Epithelial cell of esophagus (primary cell): Measurements from ENCODE around the gene SDSL.

Source experiments
- DNase-seq: peaks from one replicate; pipeline ENCODE4 v3.0.0; 2010; ENCODE audit warnings: low read depth
- H3K4me3 ChIP-seq: 2 replicates; pipeline ENCODE4 v1.5.1; 2011; ENCODE audit warnings: mild to moderate bottlenecking, low read length, control low read depth
- TF ChIP-seq, protein P1 (sequence below): IDR thresholded peaks from 2 replicates; pipeline ENCODE4 v1.5.1; 2011; ENCODE audit warnings: low read depth, mild to moderate bottlenecking, low read length, control low read depth, inconsistent platforms; ENCODE audit not compliant: insufficient read depth; ENCODE audit errors: missing control alignments

SDSL gene

DNA sequence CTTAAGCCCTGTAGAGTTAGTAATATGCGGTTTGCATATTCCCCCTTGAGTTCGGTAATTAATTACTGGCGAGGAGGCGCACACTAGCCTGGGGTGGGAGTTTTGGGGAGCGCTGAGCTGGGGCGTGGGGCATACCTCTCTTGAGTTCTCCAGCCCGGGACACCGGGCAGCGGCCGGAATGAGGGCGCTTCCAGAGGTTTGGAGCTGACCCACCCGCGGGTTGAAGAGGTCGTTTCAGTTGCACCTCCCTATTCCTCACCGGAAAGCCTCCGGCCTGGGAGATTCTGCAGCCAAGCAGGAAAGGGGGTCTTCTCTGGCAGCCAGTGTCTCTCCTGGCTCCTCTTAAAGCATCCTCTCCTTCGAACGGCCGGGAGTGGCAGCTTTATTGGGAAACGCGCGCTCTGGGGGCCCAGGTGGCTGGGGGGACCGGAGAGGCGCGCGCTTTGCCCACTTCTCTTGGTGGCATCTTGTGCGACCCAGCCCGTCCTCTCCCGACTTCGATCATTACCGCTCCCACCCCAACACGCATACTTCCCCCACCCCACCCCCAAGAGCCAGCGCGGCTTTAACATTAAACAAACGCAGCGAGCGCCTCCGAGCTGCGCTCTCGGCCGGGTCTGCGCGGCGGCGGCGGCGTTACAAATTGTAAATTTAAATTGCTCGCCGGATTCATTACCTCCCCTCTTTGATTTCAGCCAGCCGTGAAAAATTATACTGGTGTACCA lies 53.4 kb downstream of the SDSL start:
- no peak overlapping the region for H3K4me3 ChIP-seq
- TF ChIP-seq, protein P1, sequence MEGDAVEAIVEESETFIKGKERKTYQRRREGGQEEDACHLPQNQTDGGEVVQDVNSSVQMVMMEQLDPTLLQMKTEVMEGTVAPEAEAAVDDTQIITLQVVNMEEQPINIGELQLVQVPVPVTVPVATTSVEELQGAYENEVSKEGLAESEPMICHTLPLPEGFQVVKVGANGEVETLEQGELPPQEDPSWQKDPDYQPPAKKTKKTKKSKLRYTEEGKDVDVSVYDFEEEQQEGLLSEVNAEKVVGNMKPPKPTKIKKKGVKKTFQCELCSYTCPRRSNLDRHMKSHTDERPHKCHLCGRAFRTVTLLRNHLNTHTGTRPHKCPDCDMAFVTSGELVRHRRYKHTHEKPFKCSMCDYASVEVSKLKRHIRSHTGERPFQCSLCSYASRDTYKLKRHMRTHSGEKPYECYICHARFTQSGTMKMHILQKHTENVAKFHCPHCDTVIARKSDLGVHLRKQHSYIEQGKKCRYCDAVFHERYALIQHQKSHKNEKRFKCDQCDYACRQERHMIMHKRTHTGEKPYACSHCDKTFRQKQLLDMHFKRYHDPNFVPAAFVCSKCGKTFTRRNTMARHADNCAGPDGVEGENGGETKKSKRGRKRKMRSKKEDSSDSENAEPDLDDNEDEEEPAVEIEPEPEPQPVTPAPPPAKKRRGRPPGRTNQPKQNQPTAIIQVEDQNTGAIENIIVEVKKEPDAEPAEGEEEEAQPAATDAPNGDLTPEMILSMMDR = no peak
- no peak for DNase-seq

GRCh38 chr12:113476176-113476986 lies 54.2 kb downstream of the SDSL start:
- H3K4me3 ChIP-seq = no peak overlapping the region
- DNase-seq = no peak
- TF ChIP-seq, protein P1 = no peak

- H3K4me3 ChIP-seq = no peak overlapping the region
- DNase-seq = no peak
- TF ChIP-seq, protein P1 = no peak
Observed at GRCh38 chr12:113477171-113477841, 55.1 kb downstream of the SDSL start.

DNA sequence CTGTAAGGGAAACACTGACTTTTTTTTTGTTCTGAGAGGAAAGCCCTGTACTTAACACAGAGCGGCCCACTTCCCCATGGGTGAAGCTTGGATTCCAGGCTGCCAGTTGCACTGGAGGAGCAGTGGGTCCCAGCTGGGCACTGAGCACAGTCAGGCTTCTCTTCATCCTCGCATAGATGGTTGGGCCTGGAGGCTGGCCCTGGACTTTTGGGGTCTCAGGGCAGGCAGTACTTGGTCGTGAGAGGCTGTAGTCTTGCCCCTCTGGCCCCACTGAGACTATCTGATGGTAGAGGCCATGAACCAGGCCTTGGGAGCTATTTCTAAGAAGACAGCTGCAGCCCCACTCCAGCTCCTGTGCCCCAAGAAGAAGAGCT lies 55.6 kb downstream of the SDSL start:
- TF ChIP-seq, protein P1 = no peak
- no peak for DNase-seq
- H3K4me3 ChIP-seq = no peak overlapping the region

- no peak overlapping the region for H3K4me3 ChIP-seq
- no peak for DNase-seq
- TF ChIP-seq, protein P1 = no peak
Observed at GRCh38 chr12:113478351-113479011, 56.3 kb downstream of the SDSL start.

GRCh38 chr12:113479216-113479589 lies 57.0 kb downstream of the SDSL start:
- TF ChIP-seq, protein P1 = no peak
- no peak for DNase-seq

More at GRCh38 chr12:113479216-113479589, 57.0 kb downstream of the SDSL start:
- H3K4me3 ChIP-seq = no peak overlapping the region
